T-helper 1 cell treated with Interleukin-12 subunit alpha and Interleukin-12 subunit beta and Interleukin-4 antibody, amounts not matched to agents 30 ng/mL and 1 ng/mL, for 36 hours (primary cell): ENCODE data around the gene ADAM17. TPM values are rescaled to one million over a fixed set of nuclear protein-coding genes. Genes with fewer than 3 reads are reported as not detected.

ENCODE experiments used
- intact Hi-C: fragments of 100-400 bp; cut with micrococcal nuclease; formaldehyde crosslinking; loops from one replicate; pipeline ENCODE4 v1.15.1; 2024
- total RNA-seq: library from RNA; stranded (reverse); gene quantifications from 2 replicates; pipeline ENCODE4 v1.2.3, GENCODE V29; 2022

ADAM17 gene
- total RNA-seq, 1 donor from 2014 or later: 27.4 TPM

GRCh38 chr2:9474361-9475057 lies 81.1 kb downstream of the ADAM17 start, which contains the start of gene IAH1:
TSS of gene IAH1 (plus strand) at chr2:9474551. CDS start at chr2:9474567, 16 bp downstream.
- intact Hi-C loops: loop anchor here (1.0 to 10.0 kb wide), 9 partner anchors 51 to 973 kb away; partner anchors contain the start of genes ADAM17, CPSF3, ITGB1BP1 and ODC1

- intact Hi-C loops: loop anchor here (1.0 to 10.0 kb wide), 8 partner anchors 51 to 973 kb away; partner anchors contain the start of genes ADAM17, CPSF3, ITGB1BP1 and ODC1
Observed at GRCh38 chr2:9473985-9474360, 81.7 kb downstream of the ADAM17 start.

GRCh38 chr2:9473308-9473984 lies 82.2 kb downstream of the ADAM17 start:
- intact Hi-C loops: loop anchor here (5.0 to 10.0 kb wide), 2 partner anchors 141 to 974 kb away; partner anchors contain the start of gene ODC1

- intact Hi-C loops: loop anchor here (5.0 to 10.0 kb wide), 2 partner anchors 142 to 975 kb away; partner anchors contain the start of gene ODC1
Observed at GRCh38 chr2:9472511-9472910, 83.1 kb downstream of the ADAM17 start.

GRCh38 chr2:9471206-9471605 lies 84.4 kb downstream of the ADAM17 start:
- intact Hi-C loops: loop anchor here (5.0 to 10.0 kb wide), 2 partner anchors 144 to 976 kb away; partner anchors contain the start of gene ODC1

GRCh38 chr2:9467687-9468086 lies 87.9 kb downstream of the ADAM17 start:
- intact Hi-C loops: no loop called here

GRCh38 chr2:9466147-9466683 lies 89.4 kb downstream of the ADAM17 start:
- intact Hi-C loops: no loop called here

- intact Hi-C loops: no loop called here
Observed at GRCh38 chr2:9465170-9465569, 90.5 kb downstream of the ADAM17 start.

GRCh38 chr2:9463698-9464034 lies 92.0 kb downstream of the ADAM17 start:
- intact Hi-C loops: no loop called here

- intact Hi-C loops: no loop called here
Observed at GRCh38 chr2:9462886-9463697, 92.5 kb downstream of the ADAM17 start.

- intact Hi-C loops: no loop called here
Observed at GRCh38 chr2:9462313-9462712, 93.3 kb downstream of the ADAM17 start.

GRCh38 chr2:9461079-9461478 lies 94.6 kb downstream of the ADAM17 start:
- intact Hi-C loops: no loop called here

GRCh38 chr2:9460441-9461017 lies 95.1 kb downstream of the ADAM17 start:
- intact Hi-C loops: no loop called here

- intact Hi-C loops: no loop called here
Observed at GRCh38 chr2:9451231-9451630, 104.4 kb downstream of the ADAM17 start.

GRCh38 chr2:9445089-9445488 lies 110.5 kb downstream of the ADAM17 start:
- intact Hi-C loops: no loop called here

- intact Hi-C loops: no loop called here
Observed at GRCh38 chr2:9443526-9443925, 112.1 kb downstream of the ADAM17 start.

- intact Hi-C loops: no loop called here
Observed at GRCh38 chr2:9441556-9441955, 114.1 kb downstream of the ADAM17 start.

- intact Hi-C loops: no loop called here
Observed at GRCh38 chr2:9440058-9440727, 115.4 kb downstream of the ADAM17 start.

GRCh38 chr2:9439536-9439935 lies 116.1 kb downstream of the ADAM17 start:
- intact Hi-C loops: no loop called here
